ENCODE data around the gene NACC1.

The NACC1 gene

DNA sequence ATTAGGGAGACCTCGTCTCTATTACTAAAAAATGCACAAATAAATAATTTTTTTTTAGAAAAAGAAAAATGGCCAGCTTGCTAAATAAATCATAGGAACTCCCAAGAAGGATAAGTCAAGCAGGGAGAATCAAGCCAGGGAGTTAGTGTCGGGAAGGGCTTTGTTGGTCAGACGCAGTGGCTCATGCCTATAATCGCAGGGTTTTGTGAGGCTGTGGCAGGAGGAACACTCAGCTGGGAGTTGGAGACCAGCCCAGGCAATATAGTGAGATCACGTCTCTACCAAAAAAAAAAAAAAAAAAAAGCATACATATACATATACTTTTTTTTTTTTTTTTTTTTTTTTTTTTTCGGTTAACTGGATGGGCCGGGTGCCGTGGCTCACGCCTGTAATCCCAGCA lies 9.0 kb downstream of the NACC1 start:
- Histone ChIP-seq H3K27me3 (ENCODE audit: low read depth) (no peaks in the 10 kb centered on the region), H3K36me3 (replicated peaks) (peaks cover 24% of the 10 kb centered on the region), H3K4me3 (no peak overlapping the region), H3K9me3 (no peaks in the 10 kb centered on the region), H3K4me1 (no peaks in the 10 kb centered on the region)
- in situ Hi-C loops (cut with MboI; ENCODE audit: low sequenced_read_pairs), result no loop called here
- no peak for DNase-seq (ENCODE audit: low spot score in 2 of 2)

DNA sequence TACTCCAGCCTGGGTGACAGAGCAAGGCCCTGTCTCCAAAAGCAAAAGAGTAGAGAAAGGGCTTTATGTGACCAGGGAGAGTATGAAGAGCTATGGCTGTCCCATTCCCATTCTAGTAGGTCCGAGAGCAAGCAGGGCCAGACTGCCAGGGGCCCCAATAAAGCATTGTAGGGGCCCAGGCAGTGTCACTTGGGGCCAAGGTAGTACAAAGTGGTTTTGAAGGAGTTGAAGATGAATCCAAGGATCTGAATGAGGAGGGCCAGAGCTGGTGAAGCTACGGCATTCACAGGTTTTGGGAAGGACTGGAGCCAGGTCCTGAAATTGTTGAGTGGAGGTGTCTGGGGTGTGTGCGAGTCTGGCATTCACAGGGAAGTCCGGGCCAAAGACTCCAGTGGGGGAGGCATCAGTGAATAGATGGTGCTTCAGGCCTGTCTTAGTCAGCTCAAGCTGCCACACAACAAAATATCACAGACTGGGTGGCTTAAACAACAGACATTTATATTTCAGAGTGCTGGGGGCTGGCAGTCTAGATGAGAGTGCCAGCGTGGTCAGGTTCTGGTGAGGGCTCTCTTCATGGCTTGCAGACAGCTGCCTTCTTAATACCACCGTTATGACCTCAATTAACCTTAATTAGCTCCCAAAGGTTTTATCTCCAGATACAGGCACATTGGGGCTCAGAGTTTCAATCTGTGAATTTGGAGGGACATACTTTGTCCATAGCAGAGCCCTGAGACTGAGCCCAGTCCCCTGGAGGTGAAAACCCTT lies 9.9 kb downstream of the NACC1 start:
- no peaks in the 10 kb centered on the region for H3K4me1 ChIP-seq
- in situ Hi-C loops (cut with MboI; ENCODE audit: low sequenced_read_pairs), result no loop called here
- H3K4me3 ChIP-seq, result no peak overlapping the region
- H3K36me3 ChIP-seq (replicated peaks), result peaks cover 24% of the 10 kb centered on the region
- no peaks in the 10 kb centered on the region for H3K27me3 ChIP-seq (ENCODE audit: low read depth)
- no peaks in the 10 kb centered on the region for H3K9me3 ChIP-seq
- no peak for DNase-seq (ENCODE audit: low spot score in 2 of 2)

DNA sequence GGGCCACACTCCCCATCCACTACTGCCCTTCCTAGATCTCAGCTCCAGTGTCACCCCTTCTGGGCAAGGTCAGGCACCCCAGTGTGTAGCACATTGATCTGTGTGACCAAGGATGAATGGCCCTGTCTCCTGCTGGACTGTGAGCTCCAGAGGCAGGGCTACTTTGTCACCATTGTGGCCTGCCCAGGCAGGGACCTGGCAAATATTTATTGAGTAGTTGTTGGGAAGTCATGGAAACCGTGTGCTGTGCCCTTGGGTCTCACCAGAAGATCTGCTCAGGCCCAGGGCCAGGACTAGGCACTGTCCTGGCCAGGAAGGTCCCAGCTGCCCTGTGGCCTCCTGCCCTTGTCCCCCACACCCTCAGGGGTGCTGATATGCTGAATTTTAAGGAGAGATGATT lies 10.5 kb downstream of the NACC1 start:
- in situ Hi-C loops (cut with MboI; ENCODE audit: low sequenced_read_pairs), result no loop called here
- no peak for DNase-seq (ENCODE audit: low spot score in 2 of 2)
- H3K4me1 ChIP-seq, result no peaks in the 10 kb centered on the region
- no peaks in the 10 kb centered on the region for H3K9me3 ChIP-seq
- H3K36me3 ChIP-seq (replicated peaks), result peaks cover 22% of the 10 kb centered on the region
- no peak overlapping the region for H3K4me3 ChIP-seq
- no peaks in the 10 kb centered on the region for H3K27me3 ChIP-seq (ENCODE audit: low read depth)

DNA sequence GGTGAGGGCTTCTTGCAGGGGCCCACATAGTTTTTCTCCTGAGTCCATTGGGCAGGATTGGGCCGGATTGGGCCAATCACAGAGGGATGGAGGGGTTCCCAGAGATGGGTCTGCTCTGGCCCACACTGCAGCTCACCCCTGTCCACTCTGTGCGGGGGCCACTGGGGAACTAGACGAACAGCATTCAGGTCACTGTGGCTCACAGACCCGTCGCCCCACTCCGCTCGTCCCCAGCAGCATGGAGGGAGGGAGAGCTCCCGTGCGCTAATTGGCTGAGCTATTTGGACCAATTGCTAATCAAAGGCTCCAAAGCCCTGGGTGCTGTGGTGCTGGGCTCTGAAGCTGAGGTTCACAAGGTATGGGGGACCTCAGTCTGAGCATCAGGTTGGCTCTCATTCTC lies 11.3 kb downstream of the NACC1 start:
- H3K27me3 ChIP-seq (ENCODE audit: low read depth), result no peaks in the 10 kb centered on the region
- in situ Hi-C loops (cut with MboI; ENCODE audit: low sequenced_read_pairs), result no loop called here
- no peaks in the 10 kb centered on the region for H3K4me1 ChIP-seq
- H3K4me3 ChIP-seq, result no peak overlapping the region
- H3K36me3 ChIP-seq (replicated peaks), result peaks cover 17% of the 10 kb centered on the region
- no peak for DNase-seq (ENCODE audit: low spot score in 2 of 2)
- H3K9me3 ChIP-seq, result no peaks in the 10 kb centered on the region

DNA sequence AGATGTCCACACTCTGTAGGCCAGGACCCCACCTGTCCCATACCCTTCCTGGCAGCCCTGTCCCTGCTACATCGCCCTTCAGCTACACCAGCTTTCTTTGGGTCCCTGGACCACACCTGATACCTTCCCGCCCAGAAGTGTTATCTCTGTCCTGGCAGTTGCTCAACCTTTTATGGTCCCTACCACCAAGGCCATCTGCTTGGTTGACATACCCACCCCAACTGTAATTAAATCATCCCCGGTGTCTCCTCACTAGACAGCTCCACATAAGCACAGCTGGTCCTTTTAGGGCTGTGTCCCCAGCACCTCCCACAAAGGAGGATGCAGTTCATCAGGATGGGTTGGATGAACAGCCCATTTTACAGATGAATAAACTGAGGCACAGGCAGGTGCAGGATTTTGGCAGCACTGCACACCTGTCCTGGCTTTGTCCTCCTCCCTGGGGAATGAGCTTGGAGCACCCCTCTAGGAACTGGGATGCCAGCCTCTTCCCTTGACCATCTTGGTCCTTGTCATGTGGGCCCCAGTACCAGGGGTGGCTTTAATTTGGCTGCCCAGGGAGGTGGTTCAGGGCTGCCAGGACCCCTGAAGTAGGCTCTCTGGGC lies 12.9 kb downstream of the NACC1 start:
- H3K36me3 ChIP-seq (replicated peaks), result peaks cover 27% of the 10 kb centered on the region
- in situ Hi-C loops (cut with MboI; ENCODE audit: low sequenced_read_pairs), result no loop called here
- H3K4me3 ChIP-seq, result no peak overlapping the region
- no peaks in the 10 kb centered on the region for H3K4me1 ChIP-seq
- no peak for DNase-seq (ENCODE audit: low spot score in 2 of 2)
- H3K27me3 ChIP-seq (ENCODE audit: low read depth), result no peaks in the 10 kb centered on the region
- H3K9me3 ChIP-seq, result no peaks in the 10 kb centered on the region

DNA sequence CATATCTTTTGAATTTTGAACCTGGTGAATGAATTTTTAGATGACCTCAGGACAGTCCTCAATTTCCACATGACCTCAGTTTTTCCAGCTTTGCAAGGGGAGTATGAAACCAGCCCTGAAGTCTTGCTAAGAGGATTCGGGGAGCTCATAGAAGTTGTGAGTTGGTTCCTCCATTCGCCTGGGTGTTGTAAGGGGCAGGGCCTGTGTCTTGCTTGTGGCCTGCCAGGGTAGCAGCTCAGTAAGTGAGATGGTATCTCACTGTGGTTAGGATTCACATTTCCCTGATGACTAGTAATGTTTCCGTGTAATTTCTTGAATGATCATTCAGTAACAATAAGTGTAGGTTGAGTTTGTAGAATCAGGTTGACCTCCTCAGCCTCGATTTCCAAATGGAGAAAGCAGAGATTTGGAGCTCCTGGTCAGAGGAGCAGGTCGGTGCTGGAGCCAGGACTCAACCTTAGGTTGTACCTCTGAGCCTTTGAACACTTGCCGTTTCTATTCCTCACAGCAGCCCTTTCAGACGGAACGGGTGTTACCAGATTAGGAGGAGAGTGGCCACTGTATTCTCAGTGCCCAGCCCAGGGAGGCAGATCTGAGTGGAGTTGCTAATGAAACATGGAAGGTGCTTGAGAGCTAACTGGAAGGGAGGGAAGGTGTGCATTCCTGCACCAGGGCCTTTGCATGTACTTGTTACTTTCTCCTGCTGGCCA lies 14.6 kb downstream of the NACC1 start:
- no peaks in the 10 kb centered on the region for H3K27me3 ChIP-seq (ENCODE audit: low read depth)
- no peaks in the 10 kb centered on the region for H3K4me1 ChIP-seq
- H3K9me3 ChIP-seq, result no peaks in the 10 kb centered on the region
- peaks cover 37% of the 10 kb centered on the region for H3K36me3 ChIP-seq (replicated peaks)
- in situ Hi-C loops (cut with MboI; ENCODE audit: low sequenced_read_pairs), result no loop called here
- H3K4me3 ChIP-seq, result no peak overlapping the region
- no peak for DNase-seq (ENCODE audit: low spot score in 2 of 2)

DNA sequence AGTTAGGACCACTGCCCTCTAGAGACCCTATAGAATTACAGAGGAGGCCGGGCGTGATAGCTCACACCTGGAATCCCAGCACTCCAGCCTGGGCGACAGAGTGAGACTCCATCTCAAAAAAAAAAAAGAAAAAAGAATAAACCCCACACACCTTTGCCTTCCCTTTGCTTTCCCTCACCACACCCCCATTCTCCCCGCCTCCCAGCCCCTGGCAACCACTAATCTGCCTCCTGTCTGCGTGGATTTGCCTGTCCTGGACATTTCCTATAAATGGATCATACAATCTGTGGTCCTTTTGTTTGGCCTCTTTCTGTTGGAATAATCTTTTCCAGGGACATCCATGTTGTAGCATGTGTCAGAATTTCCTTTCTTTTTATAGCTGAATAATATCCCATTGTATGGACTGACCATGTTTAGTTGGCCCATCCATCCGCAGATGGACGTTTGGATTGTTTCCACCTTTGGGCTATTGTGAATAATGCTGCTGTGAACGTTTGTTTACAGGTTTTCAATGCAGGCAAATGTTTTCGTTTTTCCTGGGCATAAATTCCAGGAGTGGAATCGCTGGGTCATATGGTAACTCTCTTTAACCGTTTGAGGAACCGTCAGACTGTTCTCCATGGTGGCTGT lies 15.3 kb downstream of the NACC1 start:
- Histone ChIP-seq H3K4me1 (no peaks in the 10 kb centered on the region), H3K9me3 (no peaks in the 10 kb centered on the region), H3K4me3 (no peak overlapping the region), H3K36me3 (replicated peaks) (peaks cover 44% of the 10 kb centered on the region), H3K27me3 (ENCODE audit: low read depth) (no peaks in the 10 kb centered on the region)
- in situ Hi-C loops (cut with MboI; ENCODE audit: low sequenced_read_pairs), result no loop called here
- DNase-seq (ENCODE audit: low spot score in 2 of 2), result no peak

DNA sequence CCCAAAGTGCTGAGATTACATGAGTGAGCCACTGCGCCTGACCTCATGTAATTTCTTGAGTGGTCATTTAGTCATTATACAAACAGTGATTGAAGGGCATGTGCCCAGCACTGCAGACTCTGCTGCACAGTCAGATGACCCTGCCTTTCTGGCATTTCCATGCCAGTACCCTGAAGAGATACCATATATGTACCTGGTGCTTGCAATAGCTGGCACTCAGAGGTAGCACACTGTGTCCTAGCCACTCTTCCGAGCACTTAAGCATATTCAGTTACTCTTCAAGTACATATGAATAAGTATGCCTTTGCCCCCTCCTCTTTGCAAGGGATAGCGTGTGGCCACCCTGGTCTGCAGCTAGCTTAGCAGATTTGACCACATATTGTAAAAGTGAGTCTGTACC lies 16.6 kb downstream of the NACC1 start:
- no peaks in the 10 kb centered on the region for H3K27me3 ChIP-seq (ENCODE audit: low read depth)
- H3K4me3 ChIP-seq, result no peak overlapping the region
- DNase-seq (ENCODE audit: low spot score in 2 of 2), result no peak
- H3K9me3 ChIP-seq, result no peaks in the 10 kb centered on the region
- H3K4me1 ChIP-seq, result no peaks in the 10 kb centered on the region
- in situ Hi-C loops (cut with MboI; ENCODE audit: low sequenced_read_pairs), result no loop called here
- peaks cover 48% of the 10 kb centered on the region for H3K36me3 ChIP-seq (replicated peaks)

DNA sequence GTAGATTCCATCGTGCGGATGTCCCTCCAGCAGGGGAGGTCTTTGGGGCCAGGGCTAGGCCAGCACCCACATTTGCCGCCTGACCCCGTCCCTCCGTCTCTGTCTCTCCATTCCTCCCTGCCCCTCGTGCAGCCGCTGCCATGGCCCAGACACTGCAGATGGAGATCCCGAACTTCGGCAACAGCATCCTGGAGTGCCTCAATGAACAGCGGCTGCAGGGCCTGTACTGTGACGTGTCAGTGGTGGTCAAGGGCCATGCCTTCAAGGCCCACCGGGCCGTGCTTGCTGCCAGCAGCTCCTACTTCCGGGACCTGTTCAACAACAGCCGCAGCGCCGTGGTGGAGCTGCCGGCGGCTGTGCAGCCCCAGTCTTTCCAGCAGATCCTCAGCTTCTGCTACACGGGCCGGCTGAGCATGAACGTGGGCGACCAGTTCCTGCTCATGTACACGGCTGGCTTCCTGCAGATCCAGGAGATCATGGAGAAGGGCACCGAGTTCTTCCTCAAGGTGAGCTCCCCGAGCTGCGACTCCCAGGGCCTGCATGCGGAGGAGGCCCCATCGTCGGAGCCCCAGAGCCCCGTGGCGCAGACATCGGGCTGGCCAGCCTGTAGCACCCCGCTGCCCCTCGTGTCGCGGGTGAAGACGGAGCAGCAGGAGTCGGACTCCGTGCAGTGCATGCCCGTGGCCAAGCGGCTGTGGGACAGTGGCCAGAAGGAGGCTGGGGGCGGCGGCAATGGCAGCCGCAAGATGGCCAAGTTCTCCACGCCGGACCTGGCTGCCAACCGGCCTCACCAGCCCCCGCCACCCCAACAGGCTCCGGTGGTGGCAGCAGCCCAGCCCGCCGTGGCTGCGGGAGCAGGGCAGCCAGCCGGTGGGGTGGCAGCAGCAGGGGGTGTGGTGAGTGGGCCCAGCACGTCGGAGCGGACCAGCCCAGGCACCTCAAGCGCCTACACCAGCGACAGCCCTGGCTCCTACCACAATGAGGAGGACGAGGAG lies 17.3 kb downstream of the NACC1 start:
- no peak for DNase-seq (ENCODE audit: low spot score in 2 of 2)
- H3K4me3 ChIP-seq, result no peak overlapping the region
- H3K9me3 ChIP-seq, result no peaks in the 10 kb centered on the region
- H3K36me3 ChIP-seq (replicated peaks), result peaks cover 48% of the 10 kb centered on the region
- H3K4me1 ChIP-seq, result no peaks in the 10 kb centered on the region
- in situ Hi-C loops (cut with MboI; ENCODE audit: low sequenced_read_pairs), result no loop called here
- no peaks in the 10 kb centered on the region for H3K27me3 ChIP-seq (ENCODE audit: low read depth)

DNA sequence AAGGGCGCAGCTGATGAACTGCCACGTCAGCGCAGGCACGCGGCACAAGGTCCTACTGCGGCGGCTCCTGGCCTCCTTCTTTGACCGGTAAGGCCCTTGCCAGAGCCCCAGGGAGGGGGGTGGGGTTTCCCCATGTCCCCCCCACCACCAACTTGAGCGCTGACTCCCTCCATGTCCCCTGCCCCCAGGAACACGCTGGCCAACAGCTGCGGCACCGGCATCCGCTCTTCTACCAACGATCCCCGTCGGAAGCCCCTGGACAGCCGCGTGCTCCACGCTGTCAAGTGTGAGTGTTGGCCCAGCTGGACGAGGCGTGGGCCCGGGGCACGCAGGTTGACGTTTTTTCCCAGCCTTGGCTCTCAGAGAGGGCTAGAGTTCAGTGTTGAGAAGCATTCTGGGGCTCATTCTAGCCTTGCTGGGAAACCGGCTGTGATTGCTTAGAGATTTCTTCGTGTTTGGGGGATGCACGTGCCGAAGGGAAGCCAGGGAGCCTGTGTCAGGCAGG lies 19.3 kb downstream of the NACC1 start:
- Histone ChIP-seq H3K36me3 (replicated peaks) (peaks cover 48% of the 10 kb centered on the region), H3K27me3 (ENCODE audit: low read depth) (no peaks in the 10 kb centered on the region), H3K4me1 (no peaks in the 10 kb centered on the region), H3K4me3 (no peak overlapping the region), H3K9me3 (no peaks in the 10 kb centered on the region)
- DNase-seq (ENCODE audit: low spot score in 2 of 2), result no peak
- in situ Hi-C loops (cut with MboI; ENCODE audit: low sequenced_read_pairs), result no loop called here

DNA sequence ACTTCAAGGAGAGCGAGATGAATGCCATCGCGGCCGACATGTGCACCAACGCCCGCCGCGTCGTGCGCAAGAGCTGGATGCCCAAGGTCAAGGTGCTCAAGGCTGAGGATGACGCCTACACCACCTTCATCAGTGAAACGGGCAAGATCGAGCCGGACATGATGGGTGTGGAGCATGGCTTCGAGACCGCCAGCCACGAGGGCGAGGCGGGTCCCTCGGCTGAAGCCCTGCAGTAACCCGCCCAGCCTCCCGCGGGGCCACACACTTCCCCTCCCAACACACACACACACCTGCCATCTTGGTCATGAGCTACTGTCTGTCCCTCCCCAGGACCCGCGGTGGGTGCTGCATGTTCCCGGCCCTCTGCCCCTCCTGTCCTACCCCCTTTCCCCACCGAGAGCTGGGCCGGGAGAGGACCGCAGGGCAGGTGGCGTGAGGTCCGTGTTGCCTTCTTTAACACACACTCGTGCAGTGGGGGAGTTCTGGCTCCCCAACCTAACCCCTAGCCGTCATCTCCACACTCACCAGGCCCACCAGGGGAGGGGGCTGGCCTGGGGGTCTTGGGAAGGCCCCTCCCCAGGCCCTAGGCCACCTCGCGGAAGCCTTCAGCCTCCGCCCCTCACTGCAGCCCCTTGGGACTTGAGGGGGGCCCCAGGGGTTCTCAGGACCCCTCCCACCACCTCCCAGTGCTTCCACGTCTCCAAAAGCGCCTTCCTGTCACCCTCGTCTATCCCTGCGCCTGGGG lies 20.3 kb downstream of the NACC1 start:
- Histone ChIP-seq H3K4me3 (no peak overlapping the region), H3K9me3 (no peaks in the 10 kb centered on the region), H3K27me3 (ENCODE audit: low read depth) (no peaks in the 10 kb centered on the region), H3K36me3 (replicated peaks) (peaks cover 48% of the 10 kb centered on the region), H3K4me1 (no peaks in the 10 kb centered on the region)
- DNase-seq (ENCODE audit: low spot score in 2 of 2), result no peak
- in situ Hi-C loops (cut with MboI; ENCODE audit: low sequenced_read_pairs), result no loop called here

DNA sequence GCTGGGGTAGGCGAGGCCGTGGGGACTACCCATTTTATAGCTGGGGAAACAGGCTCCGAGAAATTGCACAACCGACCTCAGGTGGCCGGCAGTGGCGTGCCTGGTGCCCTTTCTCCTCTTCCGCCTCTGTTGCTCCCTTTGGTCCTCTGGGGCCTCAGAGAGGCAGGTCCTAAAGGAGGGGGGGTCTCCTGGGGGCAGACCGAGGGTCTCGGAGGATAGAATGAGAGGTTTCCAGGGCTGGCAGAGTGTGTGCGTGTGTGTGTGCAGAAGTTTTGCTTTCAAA lies 20.8 kb downstream of the NACC1 start:
- no peak for DNase-seq (ENCODE audit: low spot score in 2 of 2)
- no peak overlapping the region for H3K4me3 ChIP-seq
- H3K9me3 ChIP-seq, result no peaks in the 10 kb centered on the region
- no peaks in the 10 kb centered on the region for H3K4me1 ChIP-seq
- H3K27me3 ChIP-seq (ENCODE audit: low read depth), result no peaks in the 10 kb centered on the region
- in situ Hi-C loops (cut with MboI; ENCODE audit: low sequenced_read_pairs), result no loop called here
- peaks cover 44% of the 10 kb centered on the region for H3K36me3 ChIP-seq (replicated peaks)

Measured in HAP-1 (cell line).